ENCODE results near the gene CNTNAP2.

CNTNAP2 gene

DNA sequence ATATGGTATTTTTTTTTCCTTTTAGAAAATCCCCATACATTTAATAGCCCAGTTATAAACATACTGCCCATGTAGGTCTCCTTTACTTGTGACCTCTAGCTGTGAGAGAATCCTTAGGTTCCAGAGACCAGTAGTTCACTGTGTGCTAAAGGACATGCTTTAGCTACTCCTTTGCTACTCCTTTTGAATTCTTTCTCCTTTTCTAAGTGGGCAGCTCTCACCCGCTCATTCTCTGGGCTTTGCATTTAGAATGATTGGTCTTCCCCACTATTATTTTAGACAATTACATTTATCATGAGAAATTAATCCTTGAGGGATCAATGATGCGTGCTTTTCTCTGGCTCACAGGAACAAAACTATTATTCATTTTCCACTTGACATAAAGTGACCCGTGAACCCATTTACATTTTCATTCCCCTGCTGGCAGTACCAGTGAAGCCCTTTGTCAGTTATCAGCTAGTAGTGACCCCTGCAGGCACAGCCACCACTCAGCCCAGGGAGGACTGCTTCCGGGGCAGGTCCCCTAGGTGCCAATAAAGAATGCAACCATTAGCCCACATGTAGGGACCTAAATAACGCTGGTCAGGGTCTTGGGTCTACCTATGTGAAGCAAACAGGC, 844.3 kb downstream of the CNTNAP2 start:
- no peak for FAIRE-seq
- no peak for DNase-seq (ENCODE audit: insufficient read length, low spot score)

DNA sequence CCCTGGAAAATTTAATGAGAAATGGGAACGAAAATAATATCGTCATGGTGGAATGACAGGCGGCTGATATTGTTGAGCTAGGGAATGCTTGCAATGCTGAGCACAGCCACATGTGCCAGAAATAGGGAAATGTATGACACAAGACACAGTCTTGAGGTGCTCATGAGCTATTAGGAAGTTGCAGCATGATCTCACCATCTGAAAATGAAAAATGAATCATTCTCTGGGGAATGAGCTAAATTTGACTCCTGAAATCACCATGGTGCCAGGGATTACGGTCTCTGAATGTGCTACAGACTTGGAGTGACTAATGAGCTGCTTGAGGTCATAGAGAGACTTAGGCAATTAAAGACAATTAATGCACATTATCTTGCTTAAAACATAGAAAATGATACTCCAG, 845.0 kb downstream of the CNTNAP2 start:
- no peak for DNase-seq (ENCODE audit: insufficient read length, low spot score)
- FAIRE-seq = no peak

DNA sequence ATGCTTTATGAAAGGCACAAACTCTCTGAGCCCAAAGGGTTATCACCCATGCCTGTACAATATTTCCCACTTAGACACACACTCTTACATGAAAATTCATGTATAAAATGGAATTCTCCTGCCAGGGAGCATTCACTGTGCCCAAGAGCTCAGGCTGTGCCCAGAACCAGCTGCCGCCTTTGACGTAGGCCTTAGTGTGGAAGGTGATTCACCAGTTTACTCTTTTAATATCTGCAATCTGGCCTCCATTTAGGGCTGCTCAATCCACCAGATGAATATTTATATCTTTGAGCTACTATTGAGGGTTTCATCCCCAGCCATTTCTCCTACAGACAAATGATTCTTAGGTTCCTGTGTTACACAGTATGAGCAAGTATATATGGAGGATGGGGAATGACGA, 849.7 kb downstream of the CNTNAP2 start:
- FAIRE-seq (no peak), DNase-seq (ENCODE audit: insufficient read length, low spot score) (no peak)

DNA sequence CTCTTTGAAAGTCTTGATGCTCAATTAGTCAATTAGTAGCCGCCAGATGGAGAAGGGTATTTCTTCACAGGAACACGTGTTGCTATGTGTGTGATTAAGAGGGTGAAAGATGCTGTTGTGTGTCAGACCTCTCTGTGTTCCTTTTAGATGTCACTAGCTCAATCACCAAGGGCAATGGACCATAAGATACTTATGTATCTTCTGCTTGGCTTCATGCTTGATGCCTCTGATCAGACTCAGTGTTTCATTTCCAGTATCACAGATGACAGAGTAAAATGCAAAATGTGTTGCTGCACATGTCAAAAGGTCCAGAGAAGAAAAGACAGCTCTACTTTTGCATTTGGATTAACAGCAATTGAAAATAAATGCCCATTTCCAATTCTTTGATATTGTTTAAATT, 865.9 kb downstream of the CNTNAP2 start:
- DNase-seq (ENCODE audit: insufficient read length, low spot score) (no peak), FAIRE-seq (no peak)

DNA sequence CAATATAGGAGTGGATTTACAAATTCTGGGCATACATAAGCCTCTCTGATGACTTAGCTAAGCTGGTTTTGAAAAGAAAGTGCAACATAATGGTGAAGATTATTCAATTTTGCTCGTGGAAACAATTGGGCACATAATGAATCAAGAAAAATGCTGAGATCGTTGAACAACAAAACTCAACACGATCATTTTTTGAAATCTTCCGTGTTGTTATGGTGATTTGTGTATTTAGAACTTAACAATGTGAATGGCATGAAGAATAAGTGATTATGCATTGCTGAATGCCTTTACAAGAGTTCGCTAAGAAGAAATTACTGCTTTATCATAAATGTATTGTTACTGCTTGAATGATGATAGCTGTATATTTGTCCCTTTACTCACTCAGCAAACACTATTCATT, 875.0 kb downstream of the CNTNAP2 start:
- FAIRE-seq (no peak), DNase-seq (ENCODE audit: insufficient read length, low spot score) (no peak)

DNA sequence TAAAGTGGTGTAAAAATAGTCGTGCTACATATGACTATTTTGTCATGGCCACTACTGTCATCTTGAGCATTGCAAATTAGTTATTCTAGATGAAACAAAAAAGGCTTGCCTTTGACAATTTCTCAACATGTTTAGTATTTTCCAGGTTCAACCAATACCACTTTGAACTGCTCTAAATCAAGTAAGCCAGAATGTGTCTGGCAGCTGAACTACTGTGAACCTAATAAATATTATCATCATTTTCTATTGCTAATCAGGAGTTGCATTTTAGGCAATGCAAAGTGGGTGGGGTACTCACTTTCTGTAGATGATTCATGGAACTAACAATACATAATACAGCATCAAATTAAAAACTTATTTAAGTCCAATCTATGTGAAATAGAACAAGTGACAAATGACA, 877.2 kb downstream of the CNTNAP2 start:
- DNase-seq (ENCODE audit: insufficient read length, low spot score) = no peak
- no peak for FAIRE-seq

DNA sequence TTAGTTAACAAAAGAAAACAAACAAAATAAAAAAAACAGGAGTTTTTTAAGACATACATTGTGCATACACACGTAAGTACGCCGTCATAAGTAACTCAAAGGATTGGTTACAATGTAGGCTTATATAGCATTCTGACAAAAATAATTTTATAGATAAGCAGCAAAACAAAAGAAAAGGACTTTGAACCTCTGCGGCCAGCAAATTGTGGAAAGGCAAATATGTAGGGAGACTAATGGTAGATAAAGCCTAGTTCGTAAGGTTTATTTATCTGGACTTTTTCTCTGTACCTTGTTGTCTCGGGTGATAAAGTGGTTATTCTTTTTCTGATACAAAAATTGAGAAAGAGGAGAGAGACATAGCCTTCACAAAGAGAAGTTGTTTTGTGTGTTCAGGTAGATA, 891.9 kb downstream of the CNTNAP2 start:
- DNase-seq (ENCODE audit: insufficient read length, low spot score) = no peak
- no peak for FAIRE-seq

DNA sequence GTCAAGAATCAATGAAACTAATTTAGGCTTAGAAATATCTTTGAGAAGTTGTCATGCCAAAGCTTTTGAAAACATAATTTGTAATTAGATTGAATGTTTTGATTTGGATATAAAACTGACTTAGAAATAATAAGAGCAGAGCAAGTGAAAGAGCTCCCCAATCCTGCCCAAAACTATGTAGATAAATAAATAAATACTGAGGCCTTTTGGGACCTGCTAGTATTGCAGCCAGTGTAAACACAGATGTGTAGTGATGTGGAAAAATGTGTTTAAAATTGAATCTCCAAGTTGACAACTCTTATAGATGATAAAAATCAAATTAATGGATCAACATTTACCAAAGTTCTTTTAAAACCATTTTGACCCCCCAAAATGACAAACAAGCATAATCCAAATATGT, 896.1 kb downstream of the CNTNAP2 start:
- DNase-seq (ENCODE audit: insufficient read length, low spot score) (no peak), FAIRE-seq (no peak)

DNA sequence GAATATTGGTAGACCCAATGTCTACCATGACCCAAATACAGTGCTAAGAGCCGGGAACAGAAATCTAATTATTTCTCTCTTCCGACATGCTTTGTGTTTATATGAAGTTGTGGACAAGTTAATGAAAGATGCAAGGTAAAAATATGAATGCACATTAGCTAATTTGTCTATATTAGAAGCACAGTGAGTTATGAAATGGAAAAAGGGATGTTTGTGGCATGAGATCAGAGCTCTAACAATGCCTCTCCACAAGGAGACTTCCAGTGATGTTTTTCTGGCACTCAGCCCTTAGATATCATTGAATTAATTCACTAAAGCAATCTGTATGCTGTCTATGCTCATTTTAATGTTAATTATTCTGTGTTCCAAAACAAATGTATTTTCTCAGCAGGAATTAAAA, 897.2 kb downstream of the CNTNAP2 start:
- no peak for DNase-seq (ENCODE audit: insufficient read length, low spot score)
- no peak for FAIRE-seq

DNA sequence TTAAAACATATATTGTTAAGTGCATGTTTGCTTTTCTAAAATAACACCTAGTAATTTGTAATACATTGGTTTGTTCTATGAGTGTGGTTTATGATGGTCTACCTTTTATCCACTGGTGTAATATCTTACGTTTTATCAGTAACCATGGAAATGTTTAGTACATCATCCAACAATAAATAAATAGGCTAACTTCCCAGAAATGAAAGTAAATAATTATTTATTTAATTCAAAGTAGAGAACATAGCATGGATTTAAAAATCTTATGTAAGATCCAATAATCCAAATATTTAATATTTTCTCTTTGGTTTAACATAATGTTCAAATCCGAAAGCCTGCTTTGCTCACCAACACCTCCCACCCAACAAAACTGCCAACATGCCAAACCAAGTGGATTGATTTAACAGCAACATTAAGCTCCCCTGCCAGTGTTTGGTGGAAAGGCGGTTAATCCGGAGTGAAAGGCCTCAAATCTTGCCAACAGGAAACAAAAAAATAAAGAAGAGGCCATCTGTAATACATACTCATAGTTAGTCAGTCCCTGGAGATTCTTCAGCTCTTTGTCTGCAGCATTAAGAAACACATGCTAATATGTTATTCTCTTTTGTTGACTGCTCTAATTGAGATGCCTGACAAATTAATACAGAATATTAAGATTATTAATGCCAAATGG, 897.8 kb downstream of the CNTNAP2 start:
- FAIRE-seq = no peak
- no peak for DNase-seq (ENCODE audit: insufficient read length, low spot score)

DNA sequence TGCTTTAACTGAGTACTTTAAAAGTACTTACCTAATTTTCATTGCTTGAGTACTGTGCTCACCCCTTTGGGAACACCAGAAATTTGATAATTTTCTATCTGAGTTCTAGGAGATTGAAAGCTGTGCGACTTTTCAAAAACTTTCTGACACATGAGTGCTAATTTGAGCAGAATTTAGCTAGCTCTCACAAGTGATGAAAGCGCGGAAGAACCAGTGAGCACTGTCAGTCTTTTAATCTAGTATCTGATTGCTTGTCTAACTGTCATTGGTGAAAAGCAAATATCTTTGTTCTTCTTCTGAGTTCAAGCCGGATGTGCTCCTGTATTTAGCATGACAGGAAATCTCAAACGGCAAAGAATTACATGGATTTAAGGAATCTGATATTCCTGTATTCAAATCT, 899.4 kb downstream of the CNTNAP2 start:
- no peak for DNase-seq (ENCODE audit: insufficient read length, low spot score)
- FAIRE-seq = no peak

DNA sequence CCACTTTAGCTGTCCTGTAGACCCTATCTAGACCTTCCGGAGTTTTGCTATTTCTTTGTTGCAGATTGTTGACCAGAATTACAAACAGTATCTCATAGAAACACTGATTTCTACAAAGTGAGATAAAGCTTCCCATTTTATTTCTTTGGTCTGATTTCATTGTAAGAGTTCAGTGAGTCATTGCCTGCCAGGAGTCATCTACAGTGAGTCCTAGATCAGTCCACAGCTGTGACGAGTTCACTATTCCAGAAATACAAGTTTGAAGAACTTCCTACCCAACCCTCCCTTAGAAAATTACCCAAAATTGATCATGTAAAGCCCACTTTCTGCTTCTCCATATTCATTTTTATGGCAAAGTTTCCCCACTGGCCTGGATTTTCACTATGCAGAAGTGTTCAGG, 905.5 kb downstream of the CNTNAP2 start:
- DNase-seq (ENCODE audit: insufficient read length, low spot score) (no peak), FAIRE-seq (no peak)

DNA sequence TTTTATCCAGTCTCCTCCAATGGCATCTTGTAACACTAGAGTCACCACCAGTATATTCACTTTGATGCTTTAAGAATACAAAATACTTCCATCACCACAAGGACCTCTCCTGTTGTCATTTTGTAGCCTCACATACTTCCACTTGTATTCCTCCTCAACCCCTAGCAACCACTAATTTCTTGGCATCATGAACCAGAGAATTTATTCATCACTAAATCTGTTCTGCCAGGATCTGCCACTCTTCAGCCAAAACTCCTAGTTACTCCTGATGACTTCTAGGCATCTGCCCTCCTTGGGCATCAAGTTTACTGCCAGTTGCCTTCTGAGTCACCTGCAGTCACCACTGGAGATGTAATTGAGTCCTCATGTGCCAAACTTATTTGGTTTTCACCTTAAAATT, 906.8 kb downstream of the CNTNAP2 start:
- FAIRE-seq (no peak), DNase-seq (ENCODE audit: insufficient read length, low spot score) (no peak)

DNA sequence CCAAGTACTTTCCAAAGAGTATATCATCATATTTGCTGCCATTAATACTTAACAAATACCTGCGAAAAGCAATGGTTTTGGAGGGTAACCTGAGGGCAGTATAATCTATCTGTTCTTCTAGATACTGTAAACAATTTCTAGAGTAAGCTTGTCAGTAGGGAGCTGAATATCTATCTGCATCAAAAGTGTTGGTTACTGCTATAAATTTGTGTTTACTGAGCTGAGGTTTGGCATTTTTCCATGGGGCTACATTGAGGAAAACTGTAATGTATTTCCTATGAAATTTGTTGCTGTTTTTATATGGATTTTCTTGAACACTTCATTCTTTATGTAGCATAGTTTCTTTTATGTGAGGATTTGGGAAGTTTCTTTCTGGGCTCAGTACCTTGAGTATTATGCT, 913.4 kb downstream of the CNTNAP2 start:
- no peak for DNase-seq (ENCODE audit: insufficient read length, low spot score)

DNA sequence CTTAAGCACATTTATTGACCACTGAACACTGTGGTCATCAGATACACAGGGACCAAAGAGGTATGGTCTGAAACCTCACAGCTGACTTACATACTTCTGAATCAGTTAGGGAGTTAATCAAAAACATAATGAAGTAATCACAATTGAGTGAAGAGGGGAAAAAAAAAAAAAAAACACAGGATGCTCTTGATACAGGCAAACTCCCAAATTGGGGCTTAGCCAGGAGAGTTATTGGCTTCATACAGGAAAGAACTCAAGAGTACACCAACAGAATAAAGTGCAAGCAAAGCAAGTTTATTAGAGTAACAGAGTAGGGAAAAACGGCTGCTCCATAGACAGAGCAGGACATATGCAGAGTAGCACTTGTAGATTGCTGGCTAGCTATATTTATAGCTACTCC, 917.0 kb downstream of the CNTNAP2 start:
- no peak for DNase-seq (ENCODE audit: insufficient read length, low spot score)
- FAIRE-seq = no peak

More for the DNA sequence above, 913.4 kb downstream of the CNTNAP2 start:
- no peak for FAIRE-seq

DNA sequence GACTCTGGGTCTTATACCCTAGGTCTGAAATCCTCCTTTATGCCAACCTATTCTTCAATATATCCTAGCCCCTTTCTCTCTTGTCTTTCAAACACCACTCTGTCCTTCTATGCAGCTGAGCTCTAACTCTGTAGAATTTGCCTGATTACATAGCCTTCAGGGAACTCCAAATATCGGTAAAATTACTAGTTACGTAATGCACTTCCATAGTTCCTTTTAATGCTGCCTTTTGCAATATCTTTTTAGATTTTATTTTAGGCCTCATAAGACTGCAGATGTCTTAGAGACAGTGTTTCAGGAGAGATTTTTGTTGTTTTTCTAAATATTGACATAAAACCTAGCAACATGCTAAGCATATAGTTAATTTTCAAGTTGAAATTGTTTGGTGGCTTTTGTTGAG, 924.8 kb downstream of the CNTNAP2 start:
- FAIRE-seq = no peak
- no peak for DNase-seq (ENCODE audit: insufficient read length, low spot score)

DNA sequence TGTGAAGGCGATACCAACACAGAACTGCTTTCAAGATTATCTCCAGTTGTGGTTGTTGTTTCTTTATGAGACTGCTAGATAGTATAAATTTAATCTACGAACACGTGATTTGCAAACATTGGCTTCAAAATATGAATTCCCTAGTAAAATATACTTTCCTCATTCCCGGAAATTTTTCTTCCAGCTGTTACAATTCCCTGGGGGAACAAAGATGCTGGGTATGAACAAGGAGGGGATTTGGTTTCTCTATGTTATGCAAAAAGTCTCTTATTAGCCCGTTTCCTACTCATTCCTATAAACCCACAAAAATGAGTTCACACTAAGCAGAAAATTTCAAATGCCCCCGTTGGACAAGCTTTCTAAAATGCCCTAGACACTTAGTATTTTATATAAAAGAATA, 928.3 kb downstream of the CNTNAP2 start:
- DNase-seq (ENCODE audit: insufficient read length, low spot score) (no peak), FAIRE-seq (no peak)

DNA sequence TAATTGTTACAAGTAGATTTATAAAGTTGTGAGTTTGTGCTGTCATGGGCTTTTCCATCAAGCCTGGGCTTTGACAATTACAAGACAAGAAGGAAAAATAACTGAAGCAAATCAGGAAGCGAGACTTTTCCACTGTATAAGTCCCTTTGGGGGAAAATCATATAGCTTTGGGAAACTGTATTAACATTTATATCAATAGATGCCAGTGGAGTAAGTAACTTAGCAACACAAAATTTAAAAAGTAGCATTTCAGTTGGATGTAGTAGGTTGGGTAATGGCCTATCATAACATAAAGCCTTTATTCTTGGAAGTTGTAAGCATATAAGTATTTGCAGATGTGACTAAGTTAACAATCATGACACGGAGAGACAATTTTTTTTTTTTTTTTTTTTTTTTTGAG, 931.1 kb downstream of the CNTNAP2 start:
- FAIRE-seq (no peak), DNase-seq (ENCODE audit: insufficient read length, low spot score) (no peak)

DNA sequence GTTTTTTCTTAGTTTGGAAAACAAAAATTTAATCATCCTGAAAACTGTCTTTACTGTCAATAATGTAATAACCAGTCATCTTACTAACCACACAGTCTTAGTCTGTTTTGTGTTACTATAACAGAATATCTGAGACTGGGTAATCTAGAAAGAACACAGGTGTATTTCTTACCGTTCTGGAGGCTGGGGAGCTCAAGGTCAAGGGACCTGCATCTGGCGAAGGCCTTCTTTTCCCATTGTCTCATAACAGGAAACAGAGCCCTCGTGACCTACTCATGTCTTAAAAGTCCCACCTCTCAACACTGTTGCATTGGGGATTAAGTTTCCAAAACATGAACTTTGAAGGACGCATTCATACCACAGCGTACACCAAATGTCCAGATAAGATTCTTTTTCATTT, 932.3 kb downstream of the CNTNAP2 start:
- FAIRE-seq = no peak

DNA sequence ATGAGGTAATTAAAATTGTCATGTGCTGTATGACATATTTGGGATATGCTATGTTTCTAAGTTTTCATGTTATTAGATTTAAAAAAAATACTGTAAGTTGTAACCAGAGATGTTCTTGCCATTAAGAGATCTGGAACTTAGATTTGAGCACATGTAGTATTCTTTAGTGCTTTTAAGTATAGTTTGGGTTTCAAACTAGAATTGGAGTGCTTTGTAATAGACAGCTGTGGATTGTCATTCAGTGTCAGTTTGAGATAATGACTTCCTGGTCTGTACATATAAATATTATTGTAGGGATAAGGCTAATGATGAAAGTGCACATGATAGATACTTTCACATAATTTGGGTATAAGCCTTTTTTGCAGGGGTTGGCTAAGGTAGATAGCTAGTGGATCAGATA, 936.2 kb downstream of the CNTNAP2 start:
- DNase-seq (ENCODE audit: insufficient read length, low spot score) (no peak), FAIRE-seq (no peak)

More for the DNA sequence above, 932.3 kb downstream of the CNTNAP2 start:
- no peak for DNase-seq (ENCODE audit: insufficient read length, low spot score)

DNA sequence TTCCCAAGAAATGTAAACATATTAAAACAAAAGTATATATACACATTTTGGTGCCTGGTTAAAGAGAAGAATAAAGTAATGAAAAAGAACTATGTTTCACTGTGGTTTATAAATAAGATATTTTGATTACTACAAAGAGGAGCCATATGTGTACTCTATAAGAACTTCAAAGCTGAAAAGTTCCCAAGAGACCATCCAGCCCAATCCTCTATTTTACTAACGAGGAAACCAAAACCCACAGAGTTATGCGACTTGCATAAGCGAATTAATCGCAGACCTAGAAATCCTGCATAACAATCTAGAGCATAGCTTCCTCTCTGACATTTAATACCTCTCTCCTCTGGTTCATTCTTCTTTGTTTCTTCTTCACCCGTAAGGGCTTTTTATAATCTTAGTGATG, 937.1 kb downstream of the CNTNAP2 start:
- DNase-seq (ENCODE audit: insufficient read length, low spot score) = no peak
- no peak for FAIRE-seq

DNA sequence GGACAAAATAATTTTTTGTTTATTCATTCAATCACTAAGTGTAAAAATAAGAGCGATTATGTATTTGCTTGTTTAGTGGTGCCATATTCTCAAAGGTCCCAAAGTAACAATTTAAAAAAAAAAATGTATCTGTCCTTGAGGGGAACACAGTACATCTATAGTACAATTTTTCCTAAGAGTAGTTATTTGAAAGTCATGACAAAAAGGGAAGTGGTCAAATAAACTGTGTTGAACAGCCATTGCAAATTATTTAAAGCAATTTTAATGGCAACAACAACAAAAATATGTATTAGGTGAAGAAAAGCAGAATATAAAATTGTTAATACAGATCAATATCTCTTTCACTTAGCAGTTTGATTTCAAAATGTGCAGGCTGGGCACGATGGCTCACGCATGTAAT, 943.5 kb downstream of the CNTNAP2 start:
- FAIRE-seq (no peak), DNase-seq (ENCODE audit: insufficient read length, low spot score) (no peak)

DNA sequence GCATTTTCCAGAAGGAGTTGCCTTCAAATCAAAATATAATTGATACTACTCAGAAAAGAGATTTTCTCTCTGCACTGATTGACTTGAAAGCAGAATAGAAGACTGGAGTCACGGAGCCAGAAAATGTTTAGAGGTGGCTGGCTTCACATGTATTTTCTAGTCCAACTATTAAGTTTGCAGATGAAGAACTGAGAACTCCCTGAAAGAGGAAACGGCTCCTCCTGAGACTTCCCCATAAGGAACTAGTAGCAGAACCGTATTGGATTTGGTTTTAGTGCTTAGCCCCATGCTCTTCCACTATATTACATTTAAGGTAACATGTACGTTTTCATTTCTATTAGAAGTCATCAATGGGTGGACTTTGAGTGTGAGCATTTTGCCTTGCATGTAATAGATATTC, 946.3 kb downstream of the CNTNAP2 start:
- DNase-seq (ENCODE audit: insufficient read length, low spot score) (no peak), FAIRE-seq (no peak)

All from GM19239 (cell line).